ENCODE measurements around the gene RPL41.
"Not testable (repeated sequence)": the region's sequence is repeated elsewhere in the genome, so short reads cannot be mapped to it uniquely, and the experiment has no call there.

The RPL41 gene

GRCh38 chr12:56152756-56153677 is 36.6 kb downstream of the RPL41 start:
- in situ Hi-C loops (cut with MboI; ENCODE audit: low sequenced_read_pairs) = no loop called here

GRCh38 chr12:56153678-56154065 is 37.2 kb downstream of the RPL41 start:
- in situ Hi-C loops (cut with MboI; ENCODE audit: low sequenced_read_pairs) = no loop called here

- in situ Hi-C loops (cut with MboI; ENCODE audit: low sequenced_read_pairs) = no loop called here
Measured at GRCh38 chr12:56154246-56154771, 37.9 kb downstream of the RPL41 start.

DNA sequence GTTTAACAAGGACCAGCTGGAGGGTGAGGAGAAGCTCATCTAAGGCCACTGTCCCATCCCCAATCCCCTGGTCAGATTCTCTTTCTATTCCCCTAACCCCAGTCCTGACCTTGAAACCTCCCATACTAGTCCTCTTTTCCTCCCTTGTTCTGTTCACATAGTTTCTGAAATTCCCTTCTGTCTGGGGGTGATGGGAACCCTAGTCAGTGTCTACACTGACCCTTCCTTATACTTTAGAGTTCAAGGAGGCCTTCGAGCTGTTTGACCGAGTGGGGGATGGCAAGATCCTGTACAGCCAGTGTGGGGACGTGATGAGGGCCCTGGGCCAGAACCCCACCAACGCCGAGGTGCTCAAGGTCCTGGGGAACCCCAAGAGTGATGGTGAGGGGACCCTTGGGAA is 38.4 kb downstream of the RPL41 start:
- in situ Hi-C loops (cut with MboI; ENCODE audit: low sequenced_read_pairs) = no loop called here

GRCh38 chr12:56155256-56155845 is 38.9 kb downstream of the RPL41 start:
- in situ Hi-C loops (cut with MboI; ENCODE audit: low sequenced_read_pairs) = no loop called here

GRCh38 chr12:56156464-56157200 is 40.2 kb downstream of the RPL41 start:
- in situ Hi-C loops (cut with MboI; ENCODE audit: low sequenced_read_pairs) = not testable (repeated sequence)

- in situ Hi-C loops (cut with MboI; ENCODE audit: low sequenced_read_pairs) = no loop called here
Measured at GRCh38 chr12:56157201-56158028, 41.0 kb downstream of the RPL41 start.

DNA sequence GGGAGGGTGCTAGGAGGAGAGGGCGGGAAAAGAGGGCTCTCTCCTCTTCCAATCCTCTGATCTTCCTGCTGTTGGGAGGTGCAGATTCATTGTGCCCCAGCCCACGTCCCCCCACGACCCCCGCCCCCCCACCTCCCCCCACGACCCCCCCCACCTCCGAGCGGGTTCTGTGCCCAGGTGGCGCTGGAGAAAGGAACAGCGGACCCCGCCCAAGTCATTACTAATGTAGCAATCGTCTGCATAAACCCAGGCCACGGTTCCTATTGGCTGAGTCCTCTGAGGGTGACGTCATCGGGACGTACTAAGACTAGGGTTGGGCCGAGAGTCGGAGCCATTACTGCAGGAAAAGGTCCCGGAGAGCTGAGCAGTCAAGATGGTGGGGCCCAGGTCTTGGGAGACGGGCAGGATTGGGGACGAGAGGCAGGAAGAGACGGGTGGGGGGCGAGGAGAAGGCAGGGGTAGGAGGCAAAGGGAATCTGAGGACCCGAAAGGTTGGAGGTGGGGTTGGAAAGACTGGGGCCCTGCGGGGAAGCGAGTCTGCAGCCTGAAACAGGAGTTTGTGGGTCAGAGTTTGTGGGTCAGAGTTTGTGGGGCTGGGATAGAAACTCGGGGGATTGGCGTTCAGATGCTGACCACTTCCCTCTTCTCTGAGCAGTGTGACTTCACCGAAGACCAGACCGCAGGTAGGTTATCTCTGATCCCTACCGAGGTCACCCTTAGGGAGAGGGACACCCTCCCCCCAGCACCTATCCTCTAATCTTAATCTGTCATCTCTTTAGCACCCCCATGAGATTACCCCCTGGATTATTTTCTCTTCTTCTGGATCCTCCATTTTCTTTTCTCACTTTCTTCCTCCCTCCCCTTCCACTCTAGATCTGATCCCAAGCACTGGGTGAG is 41.8 kb downstream of the RPL41 start, which contains the start of gene MYL6:
Gene MYL6, plus strand, starts transcription at position 331 of the 897 bp plus-strand sequence. Its CDS starts 43 bp downstream, at position 374.
- in situ Hi-C loops (cut with MboI; ENCODE audit: low sequenced_read_pairs) = no loop called here

DNA sequence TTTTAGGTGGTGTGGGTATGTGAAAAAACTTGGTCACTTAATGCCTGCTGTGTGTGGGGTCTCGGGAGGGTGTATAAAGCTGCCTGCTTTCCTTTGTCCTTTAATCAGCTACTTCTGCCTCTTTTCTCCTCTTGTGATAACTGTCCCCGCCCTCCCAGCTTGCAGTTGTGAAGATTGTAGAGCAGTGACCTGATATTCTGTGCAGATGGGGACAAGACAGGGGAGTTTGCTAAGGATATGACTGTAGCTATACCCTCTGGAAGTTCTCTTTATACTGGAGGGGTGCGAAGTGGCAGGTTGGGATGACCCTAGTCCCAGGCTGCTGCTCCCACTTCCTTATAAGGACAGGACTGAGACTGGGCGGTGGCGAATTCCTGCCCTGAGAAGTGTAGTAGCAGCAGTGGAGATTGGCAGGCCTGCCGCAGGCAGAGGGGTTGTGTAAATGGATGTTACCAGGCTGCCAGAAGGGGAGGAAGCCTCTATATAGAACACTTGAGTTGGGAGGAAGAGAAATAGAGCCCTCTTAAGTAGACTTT is 42.6 kb downstream of the RPL41 start:
- in situ Hi-C loops (cut with MboI; ENCODE audit: low sequenced_read_pairs) = no loop called here

DNA sequence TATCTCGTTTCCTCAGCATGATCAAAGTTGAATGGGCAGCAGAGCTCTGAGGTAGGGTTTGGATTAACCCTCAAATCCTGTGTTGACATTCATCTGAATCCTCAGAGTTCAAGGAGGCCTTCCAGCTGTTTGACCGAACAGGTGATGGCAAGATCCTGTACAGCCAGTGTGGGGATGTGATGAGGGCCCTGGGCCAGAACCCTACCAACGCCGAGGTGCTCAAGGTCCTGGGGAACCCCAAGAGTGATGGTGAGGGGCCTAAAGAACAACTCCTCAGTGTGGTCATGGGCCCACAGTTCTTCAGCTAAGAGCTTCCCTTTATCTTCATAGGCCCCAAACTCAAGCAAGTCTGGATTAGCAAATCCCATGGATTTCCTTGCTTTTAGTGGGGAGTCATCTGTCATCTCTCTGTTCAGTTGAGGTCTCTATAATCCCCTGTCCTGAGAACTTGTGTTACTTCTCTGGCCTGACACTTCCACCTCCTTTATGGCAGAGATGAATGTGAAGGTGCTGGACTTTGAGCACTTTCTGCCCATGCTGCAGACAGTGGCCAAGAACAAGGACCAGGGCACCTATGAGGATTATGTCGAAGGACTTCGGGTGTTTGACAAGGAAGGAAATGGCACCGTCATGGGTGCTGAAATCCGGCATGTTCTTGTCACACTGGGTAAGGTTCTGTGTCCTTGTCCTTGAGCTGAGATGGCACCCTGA is 43.2 kb downstream of the RPL41 start:
- in situ Hi-C loops (cut with MboI; ENCODE audit: low sequenced_read_pairs) = no loop called here

DNA sequence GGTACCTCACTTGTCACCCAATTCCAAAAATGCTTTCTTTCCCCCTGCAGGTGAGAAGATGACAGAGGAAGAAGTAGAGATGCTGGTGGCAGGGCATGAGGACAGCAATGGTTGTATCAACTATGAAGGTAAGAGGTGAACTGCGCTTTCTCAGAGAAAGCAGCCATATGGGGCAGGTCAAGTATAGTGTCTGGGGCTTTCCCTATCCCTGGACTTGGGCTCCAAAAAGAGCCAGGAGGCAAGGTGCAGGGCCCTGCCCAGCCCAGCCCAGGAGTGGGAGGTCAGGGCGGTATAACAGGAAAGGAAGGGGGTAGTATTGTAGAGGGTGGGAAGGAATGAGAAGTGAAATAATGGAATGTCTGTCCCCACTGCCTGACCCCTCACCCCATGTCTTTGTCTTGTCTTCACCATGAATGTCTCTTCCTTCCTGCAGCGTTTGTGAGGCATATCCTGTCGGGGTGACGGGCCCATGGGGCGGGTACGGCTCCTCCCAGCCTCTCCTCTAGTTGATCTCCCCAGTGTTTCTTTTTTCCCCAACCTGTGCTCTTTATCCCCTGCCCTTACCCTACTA is 43.8 kb downstream of the RPL41 start:
- in situ Hi-C loops (cut with MboI; ENCODE audit: low sequenced_read_pairs) = no loop called here

- in situ Hi-C loops (cut with MboI; ENCODE audit: low sequenced_read_pairs) = no loop called here
Measured at GRCh38 chr12:56160894-56161689, 44.7 kb downstream of the RPL41 start.

GRCh38 chr12:56161690-56162351 is 45.4 kb downstream of the RPL41 start:
- in situ Hi-C loops (cut with MboI; ENCODE audit: low sequenced_read_pairs) = no loop called here

GRCh38 chr12:56162468-56163290 is 46.2 kb downstream of the RPL41 start:
- in situ Hi-C loops (cut with MboI; ENCODE audit: low sequenced_read_pairs) = no loop called here

DNA sequence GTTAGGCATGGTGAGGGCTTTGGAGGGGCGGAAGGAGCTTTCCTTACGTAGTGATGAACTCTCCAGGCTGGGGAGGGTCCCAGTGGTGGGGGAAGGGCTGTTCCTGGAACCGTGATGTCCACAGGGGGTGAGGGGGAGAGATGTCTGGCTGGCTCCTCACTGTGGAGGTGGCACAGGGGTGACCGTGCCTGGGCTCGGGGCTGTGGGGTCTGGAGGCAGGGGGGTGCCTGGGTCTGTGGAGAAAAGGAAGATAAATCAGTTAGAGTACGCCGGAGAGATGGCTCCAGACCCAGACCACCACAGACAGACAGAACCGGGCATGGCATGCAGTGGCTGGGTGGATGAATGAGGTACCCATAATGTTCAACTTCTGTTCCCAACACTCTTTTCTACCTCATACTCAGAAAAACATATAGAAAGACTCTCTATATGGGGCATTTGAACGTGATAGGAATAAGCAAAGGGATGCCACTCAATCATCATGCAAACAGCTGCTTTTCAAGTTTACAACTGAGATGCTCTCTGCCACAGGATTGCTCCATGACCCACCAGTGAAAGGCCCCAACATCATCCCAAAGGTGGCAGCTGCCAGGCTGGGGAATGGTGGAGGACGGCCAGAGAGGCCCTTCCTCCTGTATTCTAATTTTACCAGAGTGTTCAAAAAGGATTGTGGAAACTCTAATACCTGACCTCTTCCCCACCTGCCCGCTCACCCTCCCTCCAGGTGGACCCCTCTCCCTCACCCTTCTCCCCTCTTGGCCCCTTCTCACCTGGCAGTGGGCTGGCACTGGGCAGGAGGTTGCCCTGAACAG is 47.3 kb downstream of the RPL41 start:
- in situ Hi-C loops (cut with MboI; ENCODE audit: low sequenced_read_pairs) = no loop called here

Measured in HL-60/S4 (cell line).